ENCODE measurements around the gene TEX38.
"Not testable (repeated sequence)": the region's sequence is repeated elsewhere in the genome, so short reads cannot be mapped to it uniquely, and the experiment has no call there.

DNA sequence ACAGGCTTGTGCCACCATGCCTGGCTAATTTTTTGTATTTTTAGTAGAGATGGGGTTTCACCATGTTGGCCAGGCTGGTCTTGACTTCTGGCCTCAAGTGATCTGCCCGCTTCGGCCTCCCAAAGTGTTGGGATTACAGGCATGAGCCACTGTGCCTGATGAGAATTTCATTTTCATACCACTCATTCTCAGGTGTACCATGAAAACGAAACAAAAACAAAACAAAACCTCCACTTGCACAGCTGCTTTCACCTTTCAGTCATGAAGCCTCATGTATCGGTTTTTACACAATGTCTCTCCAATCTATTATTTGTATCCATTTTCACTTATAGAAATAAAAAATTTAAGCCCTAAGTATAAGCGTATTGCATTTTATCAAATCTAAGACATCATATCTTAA is 11.5 kb upstream of the TEX38 start:
- TF ChIP-seq, protein P1, sequence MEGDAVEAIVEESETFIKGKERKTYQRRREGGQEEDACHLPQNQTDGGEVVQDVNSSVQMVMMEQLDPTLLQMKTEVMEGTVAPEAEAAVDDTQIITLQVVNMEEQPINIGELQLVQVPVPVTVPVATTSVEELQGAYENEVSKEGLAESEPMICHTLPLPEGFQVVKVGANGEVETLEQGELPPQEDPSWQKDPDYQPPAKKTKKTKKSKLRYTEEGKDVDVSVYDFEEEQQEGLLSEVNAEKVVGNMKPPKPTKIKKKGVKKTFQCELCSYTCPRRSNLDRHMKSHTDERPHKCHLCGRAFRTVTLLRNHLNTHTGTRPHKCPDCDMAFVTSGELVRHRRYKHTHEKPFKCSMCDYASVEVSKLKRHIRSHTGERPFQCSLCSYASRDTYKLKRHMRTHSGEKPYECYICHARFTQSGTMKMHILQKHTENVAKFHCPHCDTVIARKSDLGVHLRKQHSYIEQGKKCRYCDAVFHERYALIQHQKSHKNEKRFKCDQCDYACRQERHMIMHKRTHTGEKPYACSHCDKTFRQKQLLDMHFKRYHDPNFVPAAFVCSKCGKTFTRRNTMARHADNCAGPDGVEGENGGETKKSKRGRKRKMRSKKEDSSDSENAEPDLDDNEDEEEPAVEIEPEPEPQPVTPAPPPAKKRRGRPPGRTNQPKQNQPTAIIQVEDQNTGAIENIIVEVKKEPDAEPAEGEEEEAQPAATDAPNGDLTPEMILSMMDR (IDR thresholded peaks at IDR 0.05), result not testable (repeated sequence)
- TF ChIP-seq POLR2AphosphoS5, POLR2A, EP300 (IDR thresholded peaks at IDR 0.05): not testable (repeated sequence)
